GM23338 (cell line): ENCODE measurements around the gene CEP78. TPM values are rescaled to one million over a fixed set of nuclear protein-coding genes. Genes with fewer than 3 reads are reported as not detected.

Experiments used
- ATAC-seq: fragments of 200-7000 bp; cut with Tn5 transposase; 3 replicates; pipeline ENCODE4 v1.9.1; 2020
- DNase-seq: peaks from one replicate; pipeline ENCODE4 v3.0.0-alpha.2; 2015; ENCODE audit warnings: low spot score
- H2AFZ ChIP-seq: fragments of 200-600 bp; sonication (generic); 2 replicates; pipeline ENCODE4 v1.8.0; 2016; ENCODE audit warnings: antibody characterized with exemption, mild to moderate bottlenecking, moderate library complexity
- H3F3A ChIP-seq: fragments of 200-600 bp; sonication (generic); replicated peaks from 2 replicates; pipeline ENCODE4 v1.8.0; 2017; ENCODE audit warnings: antibody characterized with exemption, mixed run types, low read depth
- H3K27ac ChIP-seq: fragments of 200-600 bp; sonication (generic); 2 replicates; pipeline ENCODE4 v1.6.1; 2016; ENCODE audit warnings: low read depth
- H3K27me3 ChIP-seq: fragments of 200-600 bp; sonication (generic); 2 replicates; pipeline ENCODE4 v1.8.0; 2016; ENCODE audit warnings: mild to moderate bottlenecking, mixed run types, moderate library complexity; ENCODE audit not compliant: insufficient read depth
- H3K36me3 ChIP-seq: fragments of 200-600 bp; sonication (generic); 2 replicates; pipeline ENCODE4 v1.8.0; 2016; ENCODE audit warnings: mild to moderate bottlenecking; ENCODE audit not compliant: insufficient read depth
- H3K4me1 ChIP-seq: fragments of 200-600 bp; sonication (generic); 2 replicates; pipeline ENCODE4 v1.8.0; 2016; ENCODE audit warnings: mild to moderate bottlenecking, moderate library complexity; ENCODE audit not compliant: insufficient read depth
- H3K4me2 ChIP-seq: fragments of 200-600 bp; sonication (generic); 2 replicates; pipeline ENCODE4 v1.7.1; 2017; ENCODE audit warnings: mixed run types
- H3K4me3 ChIP-seq: fragments of 200-600 bp; sonication (generic); 2 replicates; pipeline ENCODE4 v1.6.1; 2016; ENCODE audit warnings: mixed run types
- H3K79me2 ChIP-seq: fragments of 200-600 bp; sonication (generic); replicated peaks from 2 replicates; pipeline ENCODE4 v1.8.0; 2017; ENCODE audit warnings: mild to moderate bottlenecking; ENCODE audit not compliant: insufficient read depth
- H3K9me2 ChIP-seq: fragments of 200-600 bp; sonication (generic); 2 replicates; pipeline ENCODE4 v1.8.0; 2017; ENCODE audit not compliant: insufficient read depth
- H4K20me1 ChIP-seq: fragments of 200-600 bp; sonication (generic); replicated peaks from 2 replicates; pipeline ENCODE4 v1.8.0; 2017; ENCODE audit warnings: mild to moderate bottlenecking; ENCODE audit not compliant: insufficient read depth
- H3K27ac Mint-ChIP-seq: 2 replicates; pipeline ENCODE4 v1.8.0; 2020; ENCODE audit warnings: inconsistent platforms, mild to moderate bottlenecking, moderate library complexity, mixed read lengths
- H3K27me3 Mint-ChIP-seq: 3 replicates; pipeline ENCODE4 v1.8.0; 2022; ENCODE audit warnings: low read depth, mild to moderate bottlenecking, moderate library complexity, mixed read lengths, inconsistent platforms; ENCODE audit not compliant: insufficient read depth, poor library complexity
- H3K36me3 Mint-ChIP-seq: 3 replicates; pipeline ENCODE4 v1.8.0; 2021; ENCODE audit warnings: low read depth, mild to moderate bottlenecking, inconsistent platforms, moderate library complexity, mixed read lengths
- H3K4me1 Mint-ChIP-seq: 3 replicates; pipeline ENCODE4 v1.8.0; 2020; ENCODE audit warnings: mild to moderate bottlenecking, inconsistent platforms, mixed read lengths
- H3K4me3 Mint-ChIP-seq: 3 replicates; pipeline ENCODE4 v1.8.0; 2021; ENCODE audit warnings: moderate library complexity, mild to moderate bottlenecking, inconsistent platforms, mixed read lengths
- H3K9me3 Mint-ChIP-seq: 3 replicates; pipeline ENCODE4 v1.8.0; 2020; ENCODE audit warnings: moderate library complexity, mild to moderate bottlenecking, inconsistent platforms, mixed read lengths
- CREB1 ChIP-seq: fragments of 250-450 bp; sonication (Bioruptor Pico); IDR thresholded peaks from 2 replicates; pipeline ENCODE4 v1.5.0; 2020; ENCODE audit warnings: low read depth, mild to moderate bottlenecking, moderate library complexity
- CTCF ChIP-seq, 2 experiments: fragments of 200-600 bp in 1 of 2; sonication (generic) in 1 of 2; conservative IDR thresholded peaks; 2 replicates each; pipeline versions ENCODE4 v1.5.1 to v1.6.1; 2016 to 2017; ENCODE audit warnings: antibody characterized with exemption in 2 of 2, low read depth in 2 of 2, mild to moderate bottlenecking in 2 of 2, moderate library complexity in 1 of 2
- NANOG ChIP-seq: IDR thresholded peaks from 2 replicates; pipeline ENCODE4 v1.6.1; 2016; ENCODE audit warnings: antibody characterized with exemption, borderline replicate concordance
- REST ChIP-seq: IDR thresholded peaks from one replicate; pipeline ENCODE4 v1.6.1; 2018; ENCODE audit warnings: antibody characterized with exemption; ENCODE audit not compliant: unreplicated experiment
- STAT1 ChIP-seq: IDR thresholded peaks from one replicate; pipeline ENCODE4 v1.6.1; 2016; ENCODE audit warnings: antibody characterized with exemption; ENCODE audit not compliant: unreplicated experiment
- ZNF462 ChIP-seq: fragments of 250-450 bp; sonication (Bioruptor Pico); IDR thresholded peaks from 2 replicates; pipeline ENCODE4 v1.5.0; 2020; ENCODE audit warnings: mild to moderate bottlenecking, moderate library complexity
- polyA plus RNA-seq: library from polyadenylated mRNA; unstranded; fragments of >200 nt; fragmentation: Nextera tagmentation; extraction: Ambion mirVana; gene quantifications from 2 replicates; pipeline ENCODE4 v1.2.1, GENCODE V29; 2016
- total RNA-seq: library from RNA; depleted of rRNA; stranded (reverse); fragments of >200 nt; shearing (Covaris generic); gene quantifications from 2 replicates; pipeline ENCODE4 v1.2.3, GENCODE V29; 2014

Gene CEP78
- total and polyA plus RNA-seq, 2 experiments from 2014 or later = 19.9 to 48.3 TPM

- Histone ChIP-seq H3K4me2 (no peak overlapping the region), H3K27me3 (no peaks in the 10 kb centered on the region), H4K20me1 (no peaks in the 10 kb centered on the region), H3K27ac (no peak overlapping the region), H3K9me2 (no peaks in the 10 kb centered on the region), H3K79me2 (no peaks in the 10 kb centered on the region), H3K36me3 (no peaks in the 10 kb centered on the region), H3K4me3 (no peak overlapping the region), H3K4me1 (no peaks in the 10 kb centered on the region), H2AFZ (no peak overlapping the region), H3F3A (no peaks in the 10 kb centered on the region)
- no peak overlapping the region for H3K4me3 Mint-ChIP-seq
- peaks cover 3% of the 10 kb centered on the region for H3K4me1 Mint-ChIP-seq
- peaks cover under 1% of the 10 kb centered on the region; the same call in 1 of the 3 replicates for H3K36me3 Mint-ChIP-seq
- ATAC-seq = no peak
- H3K27me3 Mint-ChIP-seq = no peaks in the 10 kb centered on the region
- no peak overlapping the region for H3K27ac Mint-ChIP-seq
- no peak for DNase-seq
- no peak for TF ChIP-seq CTCF (conservative IDR thresholded peaks at IDR 0.05; ENCODE audit: low read depth in 2 of 2)
- no peak for TF ChIP-seq REST
- TF ChIP-seq STAT1 = no peak
- no peak for TF ChIP-seq NANOG
- TF ChIP-seq CREB1 (CRISPR knock-in tag) = no peak
- TF ChIP-seq ZNF462 (CRISPR knock-in tag) = no peak
- H3K9me3 Mint-ChIP-seq = no peaks in the 10 kb centered on the region; the same call in 1 of the 3 replicates
These were observed 42.9 kb downstream of the CEP78 start for GRCh38 chr9:78278801-78279200.
